ENCODE results near the gene RFESD.
"Not testable (repeated sequence)": the region's sequence is repeated elsewhere in the genome, so short reads cannot be mapped to it uniquely, and the experiment has no call there.

The RFESD gene

DNA sequence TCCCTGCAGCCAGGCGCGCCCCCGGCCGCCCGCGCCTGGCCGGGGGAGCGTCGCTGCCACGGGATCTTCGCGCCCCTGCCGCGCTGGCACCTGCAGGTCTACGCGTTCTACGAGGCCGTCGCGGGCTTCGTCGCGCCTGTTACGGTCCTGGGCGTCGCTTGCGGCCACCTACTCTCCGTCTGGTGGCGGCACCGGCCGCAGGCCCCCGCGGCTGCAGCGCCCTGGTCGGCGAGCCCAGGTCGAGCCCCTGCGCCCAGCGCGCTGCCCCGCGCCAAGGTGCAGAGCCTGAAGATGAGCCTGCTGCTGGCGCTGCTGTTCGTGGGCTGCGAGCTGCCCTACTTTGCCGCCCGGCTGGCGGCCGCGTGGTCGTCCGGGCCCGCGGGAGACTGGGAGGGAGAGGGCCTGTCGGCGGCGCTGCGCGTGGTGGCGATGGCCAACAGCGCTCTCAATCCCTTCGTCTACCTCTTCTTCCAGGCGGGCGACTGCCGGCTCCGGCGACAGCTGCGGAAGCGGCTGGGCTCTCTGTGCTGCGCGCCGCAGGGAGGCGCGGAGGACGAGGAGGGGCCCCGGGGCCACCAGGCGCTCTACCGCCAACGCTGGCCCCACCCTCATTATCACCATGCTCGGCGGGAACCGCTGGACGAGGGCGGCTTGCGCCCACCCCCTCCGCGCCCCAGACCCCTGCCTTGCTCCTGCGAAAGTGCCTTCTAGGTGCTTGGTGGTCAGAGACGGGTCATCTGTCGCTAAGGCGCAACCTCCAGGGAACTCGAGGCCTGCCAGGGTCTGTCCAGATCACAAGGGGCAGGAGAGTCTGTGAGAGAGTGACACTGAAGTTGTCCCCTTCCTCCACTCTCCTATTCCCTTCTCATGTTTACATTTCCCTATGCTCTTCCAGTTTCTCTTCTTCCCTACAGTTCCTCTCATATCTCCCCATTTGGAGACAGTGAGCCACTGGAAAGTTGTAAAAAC lies 25.4 kb upstream of the RFESD start:
- H3K27me3 Mint-ChIP-seq = no peaks in the 10 kb centered on the region
- H3K36me3 Mint-ChIP-seq = no peaks in the 10 kb centered on the region
- H3K9me3 Mint-ChIP-seq (ENCODE audit: low read depth) = no peaks in the 10 kb centered on the region
- peak overlapping the region; percentile 92 for H3K27ac Mint-ChIP-seq
- peaks cover 41% of the 10 kb centered on the region for H3K4me1 Mint-ChIP-seq (ENCODE audit: low read depth)
- H3K4me3 Mint-ChIP-seq = peak overlapping the region; percentile 84

DNA sequence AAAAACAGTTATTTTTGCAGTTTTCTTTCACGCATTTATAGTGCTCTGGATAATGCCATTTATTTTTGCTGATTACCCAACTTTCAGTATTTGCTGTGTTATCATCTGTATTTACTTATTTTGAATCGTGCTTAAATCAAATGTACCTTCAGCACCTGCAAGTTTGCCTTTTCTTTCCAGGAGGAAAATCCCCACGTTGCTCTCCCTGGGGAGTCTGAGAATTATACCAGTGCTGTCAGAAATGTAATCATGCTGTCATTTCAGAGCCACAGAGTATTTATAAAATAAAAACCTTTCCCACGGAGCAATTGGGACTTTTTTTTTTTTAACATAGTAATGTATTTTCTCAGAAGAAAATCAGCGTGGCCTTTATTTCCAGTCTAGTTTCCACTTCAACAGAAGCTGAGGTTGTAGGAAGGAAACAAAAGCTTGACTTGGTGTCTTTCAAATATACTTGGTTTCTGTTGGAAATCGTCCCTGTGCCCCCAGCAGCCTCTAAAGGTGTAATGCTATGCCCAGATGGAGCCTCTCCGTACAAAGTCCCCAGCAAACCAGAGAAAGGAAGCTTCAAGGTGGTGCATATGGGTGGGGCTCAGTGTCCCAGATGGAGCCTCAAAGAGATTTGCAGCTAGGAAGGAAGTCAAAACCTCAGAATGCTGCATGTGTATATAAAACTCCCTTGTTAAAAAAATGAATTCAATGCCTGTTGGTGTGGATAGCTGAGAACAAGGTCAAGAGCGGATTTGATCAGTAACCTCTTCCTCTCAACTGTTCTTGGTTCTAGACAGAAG lies 24.5 kb upstream of the RFESD start:
- H3K36me3 Mint-ChIP-seq = no peaks in the 10 kb centered on the region
- no peaks in the 10 kb centered on the region for H3K27me3 Mint-ChIP-seq
- no peaks in the 10 kb centered on the region for H3K9me3 Mint-ChIP-seq (ENCODE audit: low read depth)
- H3K4me3 Mint-ChIP-seq = peak overlapping the region; percentile 84
- H3K27ac Mint-ChIP-seq = peak overlapping the region; percentile 92
- peaks cover 41% of the 10 kb centered on the region for H3K4me1 Mint-ChIP-seq (ENCODE audit: low read depth)

DNA sequence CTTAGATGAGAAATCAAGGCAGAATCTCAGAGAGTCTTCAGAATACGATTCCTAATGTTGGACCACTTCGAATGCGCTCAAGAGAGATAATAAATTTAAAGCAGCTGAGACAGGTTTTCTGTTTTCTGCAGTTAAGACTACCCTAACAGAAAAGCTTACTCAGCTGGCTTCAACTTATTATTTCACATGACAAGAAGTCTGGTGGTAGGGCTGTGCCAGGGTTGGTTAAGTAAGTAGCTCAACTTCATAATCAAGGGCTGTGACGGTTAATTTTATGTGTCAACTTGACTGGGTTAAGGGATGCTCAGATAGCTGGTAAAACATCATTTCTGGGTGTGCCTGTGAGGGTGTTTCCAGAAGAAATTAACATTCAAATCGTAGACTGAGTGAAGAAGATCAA lies 22.9 kb upstream of the RFESD start:
- no peak overlapping the region for H3K27ac Mint-ChIP-seq
- H3K36me3 Mint-ChIP-seq = no peaks in the 10 kb centered on the region
- H3K9me3 Mint-ChIP-seq (ENCODE audit: low read depth) = no peaks in the 10 kb centered on the region
- peaks cover 35% of the 10 kb centered on the region for H3K4me1 Mint-ChIP-seq (ENCODE audit: low read depth)
- no peak overlapping the region for H3K4me3 Mint-ChIP-seq
- no peaks in the 10 kb centered on the region for H3K27me3 Mint-ChIP-seq

DNA sequence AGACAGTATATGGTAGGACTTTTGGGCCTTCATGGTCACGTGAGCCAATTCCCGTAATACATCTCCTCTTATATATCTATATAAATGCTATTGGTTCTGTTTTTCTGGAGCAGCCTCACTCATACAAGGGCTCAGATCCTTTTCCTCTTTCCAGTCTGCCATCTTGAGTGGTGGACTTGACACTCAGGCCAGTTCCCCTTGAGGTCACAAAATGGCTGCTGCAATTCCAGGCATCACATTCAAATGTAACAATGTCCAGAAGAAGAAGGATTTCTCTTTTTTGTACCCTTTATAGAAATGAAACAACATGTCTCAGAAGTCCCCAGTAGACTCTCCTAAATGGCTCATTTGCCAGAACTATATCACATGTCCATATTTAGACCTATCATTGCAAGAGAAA lies 22.2 kb upstream of the RFESD start:
- no peaks in the 10 kb centered on the region for H3K36me3 Mint-ChIP-seq
- no peaks in the 10 kb centered on the region for H3K9me3 Mint-ChIP-seq (ENCODE audit: low read depth)
- no peak overlapping the region for H3K27ac Mint-ChIP-seq
- no peaks in the 10 kb centered on the region for H3K27me3 Mint-ChIP-seq
- no peak overlapping the region for H3K4me3 Mint-ChIP-seq
- peaks cover 28% of the 10 kb centered on the region for H3K4me1 Mint-ChIP-seq (ENCODE audit: low read depth)

DNA sequence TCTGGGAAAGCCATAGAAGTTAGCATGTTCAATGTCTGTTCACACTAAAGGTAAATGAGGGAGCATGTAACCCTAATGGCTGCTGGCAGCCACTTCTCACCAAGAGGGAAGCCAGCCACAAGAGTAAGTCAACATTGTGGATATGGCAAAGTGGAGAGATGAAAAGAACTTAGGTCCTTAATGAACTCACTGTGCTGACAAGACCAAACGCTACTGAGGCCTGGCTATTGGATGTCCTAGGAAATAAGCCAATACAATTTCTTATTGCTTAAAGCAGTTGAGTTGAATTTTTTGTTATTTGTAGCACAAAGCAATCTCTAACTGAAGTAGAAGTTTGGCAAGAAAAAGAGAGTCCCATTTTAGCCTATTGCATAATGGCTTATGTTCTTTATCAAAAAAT lies 19.9 kb upstream of the RFESD start:
- H3K27me3 Mint-ChIP-seq = no peaks in the 10 kb centered on the region
- H3K36me3 Mint-ChIP-seq = no peaks in the 10 kb centered on the region
- H3K4me3 Mint-ChIP-seq = no peak overlapping the region
- no peaks in the 10 kb centered on the region for H3K9me3 Mint-ChIP-seq (ENCODE audit: low read depth)
- peaks cover 28% of the 10 kb centered on the region for H3K4me1 Mint-ChIP-seq (ENCODE audit: low read depth)
- H3K27ac Mint-ChIP-seq = no peak overlapping the region

DNA sequence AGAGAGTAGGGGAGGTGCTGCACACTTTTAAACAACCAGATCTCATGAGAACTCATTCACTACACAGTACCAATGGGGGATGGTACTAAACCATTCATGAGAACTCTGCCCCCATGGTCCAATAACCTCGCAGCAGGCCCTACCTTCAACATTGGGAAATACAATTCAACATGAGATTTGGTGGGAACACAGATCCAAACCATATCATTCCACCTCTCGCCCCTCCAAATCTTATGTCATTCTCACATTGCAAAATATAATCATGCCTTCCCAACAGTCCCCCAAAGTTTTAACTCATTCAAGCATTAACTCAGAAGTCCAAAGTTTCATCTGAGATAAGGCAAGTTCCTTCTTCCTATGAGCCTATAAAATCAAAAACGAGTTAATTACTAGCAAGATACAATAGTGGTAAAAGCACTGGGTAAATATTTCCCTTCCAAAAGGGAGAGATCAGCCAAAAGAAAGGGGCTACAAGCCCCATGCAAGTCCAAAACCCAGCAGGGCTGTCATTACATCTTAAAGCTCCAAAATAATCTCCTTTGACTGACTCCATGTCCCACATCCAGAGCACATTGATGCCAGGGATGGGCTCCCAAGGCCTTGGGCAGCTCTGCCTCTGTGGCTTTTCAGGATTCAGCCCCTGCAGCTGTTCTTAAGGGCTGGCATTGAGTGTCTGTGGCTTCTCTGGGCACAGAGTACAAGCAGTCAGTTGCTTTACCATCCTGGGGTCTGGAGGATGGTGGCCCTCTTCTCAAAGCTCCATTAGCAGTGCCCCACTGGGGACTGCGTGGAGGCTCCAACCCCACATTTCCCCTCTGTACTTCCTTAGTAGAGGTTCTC lies 18.4 kb upstream of the RFESD start:
- Mint-ChIP-seq H3K36me3 (no peaks in the 10 kb centered on the region), H3K27ac (no peak overlapping the region), H3K4me3 (no peak overlapping the region), H3K4me1 (ENCODE audit: low read depth) (peaks cover 28% of the 10 kb centered on the region), H3K9me3 (ENCODE audit: low read depth) (no peaks in the 10 kb centered on the region), H3K27me3 (no peaks in the 10 kb centered on the region)

DNA sequence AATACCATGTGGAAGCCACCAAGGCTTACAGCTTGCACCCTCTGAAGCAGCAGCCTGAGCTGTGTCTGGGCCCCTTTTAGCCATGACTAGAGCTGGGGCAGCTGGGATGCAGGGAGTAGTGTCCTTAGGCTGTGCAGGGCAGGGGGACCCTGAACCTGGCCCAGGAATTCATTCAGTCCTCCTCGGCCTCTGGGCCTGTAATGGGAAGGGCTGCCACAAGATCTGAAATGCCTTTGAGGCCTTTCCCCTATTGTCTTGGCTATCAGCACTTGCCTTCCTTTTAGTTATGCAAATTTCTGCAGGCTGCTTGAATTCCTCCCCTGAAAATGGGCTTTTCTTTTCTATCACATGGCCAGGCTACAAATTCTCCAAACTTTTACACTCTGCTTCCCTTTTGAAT lies 17.6 kb upstream of the RFESD start:
- H3K27ac Mint-ChIP-seq = no peak overlapping the region
- peaks cover 25% of the 10 kb centered on the region for H3K4me1 Mint-ChIP-seq (ENCODE audit: low read depth)
- no peaks in the 10 kb centered on the region for H3K9me3 Mint-ChIP-seq (ENCODE audit: low read depth)
- H3K27me3 Mint-ChIP-seq = no peaks in the 10 kb centered on the region
- no peaks in the 10 kb centered on the region for H3K36me3 Mint-ChIP-seq
- H3K4me3 Mint-ChIP-seq = no peak overlapping the region

DNA sequence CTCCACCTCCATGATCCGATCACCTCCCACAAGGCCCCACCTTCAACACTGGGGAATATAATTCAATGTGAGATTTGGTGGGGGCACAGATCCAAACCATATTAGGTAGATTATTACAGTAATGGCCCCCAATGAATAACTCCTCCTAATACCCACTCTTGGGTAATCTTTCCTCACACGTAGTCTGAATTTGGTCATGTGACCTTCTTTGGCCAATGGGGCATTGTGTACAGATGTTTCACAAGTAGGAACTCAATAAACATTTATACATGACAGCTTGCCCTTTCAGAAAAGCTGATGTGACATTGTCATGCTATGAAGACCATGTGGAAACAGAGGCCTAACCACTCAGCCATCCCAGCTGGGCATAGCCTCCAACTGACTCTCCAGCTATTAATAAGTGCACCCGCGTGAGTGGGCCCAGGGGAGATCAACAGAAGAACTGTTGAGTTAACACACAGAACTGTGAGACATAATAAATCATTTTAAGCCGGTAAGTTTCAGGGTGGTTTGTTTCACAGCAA lies 16.1 kb upstream of the RFESD start:
- no peak overlapping the region for H3K4me3 Mint-ChIP-seq
- no peaks in the 10 kb centered on the region for H3K36me3 Mint-ChIP-seq
- peak overlapping the region; percentile 13 for H3K27ac Mint-ChIP-seq
- no peaks in the 10 kb centered on the region for H3K9me3 Mint-ChIP-seq (ENCODE audit: low read depth)
- H3K27me3 Mint-ChIP-seq = no peaks in the 10 kb centered on the region
- H3K4me1 Mint-ChIP-seq (ENCODE audit: low read depth) = peaks cover 25% of the 10 kb centered on the region

DNA sequence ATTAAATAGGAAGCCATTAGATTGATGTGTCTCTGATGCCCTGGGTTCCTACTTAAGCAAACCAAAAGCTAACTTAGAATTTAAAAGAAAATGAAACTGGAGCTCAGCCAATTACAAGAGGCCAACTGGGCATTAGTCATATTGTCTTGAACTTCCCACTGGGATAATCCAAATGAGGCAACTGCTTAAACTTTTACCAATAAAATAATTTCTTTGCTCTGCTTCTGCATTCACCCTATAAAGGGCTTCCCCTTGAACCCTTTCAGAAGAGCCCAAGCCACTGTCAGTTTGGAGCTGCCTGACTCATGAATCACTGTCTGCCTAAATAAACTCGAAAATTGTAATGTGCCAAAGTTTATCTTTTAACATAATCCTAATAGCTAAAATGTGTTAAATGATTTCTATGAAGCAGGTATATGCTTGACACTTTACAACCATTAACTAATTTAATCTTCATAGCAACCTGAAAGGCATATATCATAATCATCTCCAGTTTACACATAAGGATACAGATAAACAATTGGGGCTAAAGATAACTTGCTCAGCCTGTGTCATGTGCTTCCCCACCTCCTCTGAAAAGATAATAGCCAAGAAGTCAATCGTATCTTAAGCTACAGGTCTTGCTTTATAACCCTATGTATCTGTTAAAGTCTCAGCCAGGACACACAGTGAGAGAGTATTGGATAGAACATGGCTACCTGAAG lies 15.2 kb upstream of the RFESD start:
- Mint-ChIP-seq H3K27ac (peak overlapping the region; percentile 98), H3K36me3 (no peaks in the 10 kb centered on the region), H3K9me3 (ENCODE audit: low read depth) (no peaks in the 10 kb centered on the region), H3K27me3 (no peaks in the 10 kb centered on the region), H3K4me3 (peak overlapping the region; percentile 33), H3K4me1 (ENCODE audit: low read depth) (peaks cover 25% of the 10 kb centered on the region)

DNA sequence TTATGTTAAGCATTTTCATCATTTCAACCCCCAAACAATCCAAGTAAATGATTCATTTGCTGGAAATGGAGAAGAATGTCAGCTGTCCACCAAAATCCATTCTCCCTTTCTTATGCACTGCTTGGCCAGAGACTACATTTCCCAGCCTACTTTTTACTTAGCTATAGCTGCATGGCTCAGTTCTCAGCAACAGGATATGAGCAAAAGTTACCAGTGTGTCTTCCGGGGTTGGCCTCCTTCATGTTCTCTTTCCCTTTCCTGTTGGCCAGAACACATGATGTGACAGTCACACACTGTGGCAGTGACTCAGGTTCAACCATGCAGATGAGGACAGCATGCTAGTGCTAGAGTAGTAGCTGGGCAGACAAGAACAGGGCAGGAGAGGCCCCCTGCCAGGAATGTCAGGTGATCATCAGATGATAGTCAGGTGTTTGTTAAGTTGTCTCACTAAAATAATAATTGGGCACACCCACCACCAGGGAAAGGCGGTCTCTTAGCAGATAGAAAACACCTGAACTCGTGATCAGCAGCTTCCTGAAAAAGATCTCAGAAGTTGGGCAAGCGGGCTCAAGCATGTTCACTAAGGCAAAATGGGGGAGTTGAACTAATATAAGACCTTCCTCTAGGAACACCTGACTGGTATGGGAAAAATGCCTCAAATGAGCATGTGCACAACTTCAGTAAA lies 14.4 kb upstream of the RFESD start:
- Mint-ChIP-seq H3K27me3 (no peaks in the 10 kb centered on the region), H3K36me3 (no peaks in the 10 kb centered on the region), H3K4me1 (ENCODE audit: low read depth) (peaks cover 25% of the 10 kb centered on the region), H3K27ac (peak overlapping the region; percentile 98), H3K4me3 (peak overlapping the region; percentile 33), H3K9me3 (ENCODE audit: low read depth) (no peaks in the 10 kb centered on the region)

DNA sequence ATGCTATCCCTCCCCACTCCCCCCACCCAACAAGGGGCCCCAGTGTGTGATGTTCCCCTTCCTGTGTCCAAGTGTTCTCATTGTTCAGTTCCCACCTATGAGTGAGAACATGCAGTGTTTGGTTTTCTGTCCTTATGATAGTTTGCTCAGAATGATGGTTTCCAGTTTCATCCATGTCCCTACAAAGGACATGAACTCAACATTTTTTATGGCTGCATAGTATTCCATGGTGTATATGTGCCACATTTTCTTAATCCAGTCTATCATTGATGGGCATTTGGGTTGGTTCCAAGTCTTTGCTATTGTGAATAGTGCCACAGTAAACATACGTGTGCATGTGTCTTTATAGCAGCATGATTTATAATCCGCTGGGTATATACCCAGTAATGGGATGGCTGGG lies 13.6 kb upstream of the RFESD start:
- H3K4me3 Mint-ChIP-seq; H3K9me3 Mint-ChIP-seq (ENCODE audit: low read depth); H3K36me3 Mint-ChIP-seq; H3K27me3 Mint-ChIP-seq: not testable (repeated sequence)
- H3K27ac Mint-ChIP-seq = peak overlapping the region; percentile 46
- H3K4me1 Mint-ChIP-seq (ENCODE audit: low read depth) = peaks cover 25% of the 10 kb centered on the region

DNA sequence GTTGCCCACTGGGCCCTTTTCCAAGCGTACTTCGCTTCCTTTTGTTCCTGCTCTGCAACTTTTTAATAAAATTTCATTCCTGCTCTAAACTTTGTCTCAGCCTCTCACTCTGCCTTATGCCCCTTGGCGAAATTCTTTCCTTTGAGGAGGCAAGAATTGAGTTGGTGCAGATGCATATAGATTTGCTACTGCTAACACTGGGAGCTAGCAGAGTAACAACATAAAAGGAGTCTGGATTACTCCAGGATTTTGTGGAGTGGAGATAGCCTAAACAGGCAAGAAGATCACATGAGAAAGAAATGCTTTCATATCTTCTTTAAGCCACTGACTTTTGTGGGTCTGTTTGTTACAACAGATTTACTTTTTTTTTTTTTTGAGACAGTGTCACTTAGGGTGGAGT lies 12.9 kb upstream of the RFESD start:
- Mint-ChIP-seq H3K36me3 (no peaks in the 10 kb centered on the region), H3K4me3 (no peak overlapping the region), H3K27ac (no peak overlapping the region), H3K9me3 (ENCODE audit: low read depth) (no peaks in the 10 kb centered on the region), H3K27me3 (peaks cover 2% of the 10 kb centered on the region), H3K4me1 (ENCODE audit: low read depth) (peaks cover 27% of the 10 kb centered on the region)

DNA sequence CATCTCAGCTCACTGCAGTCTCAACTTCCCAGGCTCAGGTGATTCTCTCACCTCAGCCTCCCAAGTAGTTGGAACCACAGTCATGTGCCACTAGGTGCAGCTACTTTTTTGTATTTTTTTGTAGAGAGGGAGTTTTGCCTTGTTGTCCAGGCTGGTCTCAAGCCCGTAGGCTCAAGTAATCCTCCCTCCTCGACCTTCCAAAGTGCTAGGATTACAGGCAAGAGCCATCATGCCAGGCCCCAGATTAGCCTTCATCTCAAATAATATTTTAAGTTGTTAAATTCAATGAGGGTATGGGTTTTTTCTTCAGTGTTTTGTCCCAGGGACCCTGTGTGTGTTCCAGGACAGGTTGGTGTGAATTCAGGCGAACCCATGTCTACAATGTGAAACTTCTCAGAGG lies 12.5 kb upstream of the RFESD start:
- H3K4me3 Mint-ChIP-seq = no peak overlapping the region
- H3K9me3 Mint-ChIP-seq (ENCODE audit: low read depth) = no peaks in the 10 kb centered on the region
- H3K27me3 Mint-ChIP-seq = peaks cover 2% of the 10 kb centered on the region
- H3K27ac Mint-ChIP-seq = no peak overlapping the region
- no peaks in the 10 kb centered on the region for H3K36me3 Mint-ChIP-seq
- peaks cover 27% of the 10 kb centered on the region for H3K4me1 Mint-ChIP-seq (ENCODE audit: low read depth)

DNA sequence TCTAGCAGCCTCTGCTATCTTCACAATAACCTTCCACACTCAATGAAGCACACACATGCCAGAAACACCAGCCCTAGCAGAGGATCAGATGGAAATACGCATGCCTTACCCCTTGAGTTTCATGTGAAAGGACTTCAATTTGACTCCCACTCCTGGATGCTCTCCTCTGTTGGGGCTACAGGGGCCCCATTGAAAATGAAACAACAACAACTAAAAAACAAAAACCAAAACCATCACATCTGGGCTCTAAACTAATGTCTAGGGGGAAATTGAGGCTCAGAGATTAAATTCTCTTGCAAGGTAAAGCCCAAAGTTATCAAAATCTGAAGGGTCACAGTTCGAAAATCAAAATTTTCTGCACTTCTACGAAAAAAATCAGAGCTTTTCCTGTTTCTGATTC lies 7.9 kb upstream of the RFESD start:
- no peaks in the 10 kb centered on the region for H3K9me3 Mint-ChIP-seq (ENCODE audit: low read depth)
- peaks cover 3% of the 10 kb centered on the region for H3K4me1 Mint-ChIP-seq (ENCODE audit: low read depth)
- no peaks in the 10 kb centered on the region for H3K36me3 Mint-ChIP-seq
- peaks cover 3% of the 10 kb centered on the region for H3K27me3 Mint-ChIP-seq
- H3K27ac Mint-ChIP-seq = no peak overlapping the region
- no peak overlapping the region for H3K4me3 Mint-ChIP-seq

Data from activated naive CD8-positive, alpha-beta T cell (primary cell).